CD14-positive monocyte (primary cell): ENCODE results near the gene UBL3. TPM values are rescaled to one million over a fixed set of nuclear protein-coding genes. Genes with fewer than 3 reads are reported as not detected.

ENCODE experiments used
- DNase-seq, 3 donors: peaks; one replicate each; pipeline ENCODE4 v3.0.0-alpha.2; 2011 to 2022
- H2AFZ ChIP-seq: 2 replicates; pipeline ENCODE4 v1.6.0; 2012; ENCODE audit warnings: mild to moderate bottlenecking, low read depth, low read length, inconsistent platforms; ENCODE audit not compliant: insufficient read depth, poor library complexity, severe bottlenecking
- H3K27ac ChIP-seq, 2 donors: 1 replicate in 1 of 2; 2 replicates in 1 of 2; pipeline ENCODE4 v1.5.1; 2012 to 2013; ENCODE audit warnings: low read length in 2 of 2, control low read depth in 1 of 2, inconsistent platforms in 1 of 2, low read depth in 1 of 2, mild to moderate bottlenecking in 1 of 2
- H3K27me3 ChIP-seq, 2 donors: one replicate each; pipeline versions ENCODE4 v1.6.0 to v1.6.1; 2011 to 2013; ENCODE audit warnings: low read length in 2 of 2; ENCODE audit not compliant: control insufficient read depth in 2 of 2, insufficient read depth in 2 of 2
- H3K36me3 ChIP-seq, 2 donors: replicated peaks in 1 of 2; 1 replicate in 1 of 2; 2 replicates in 1 of 2; pipeline versions ENCODE4 v1.5.1 to v1.6.1; 2012 to 2013; ENCODE audit warnings: low read length in 2 of 2, control low read depth in 1 of 2, inconsistent platforms in 1 of 2, mild to moderate bottlenecking in 1 of 2; ENCODE audit not compliant: insufficient read depth in 2 of 2, control insufficient read depth in 1 of 2
- H3K4me1 ChIP-seq, 2 donors: 1 replicate in 1 of 2; 2 replicates in 1 of 2; pipeline versions ENCODE4 v1.5.1 to v1.6.1; 2012 to 2013; ENCODE audit warnings: low read length in 2 of 2, control low read depth in 1 of 2, inconsistent platforms in 1 of 2, mild to moderate bottlenecking in 1 of 2, moderate library complexity in 1 of 2; ENCODE audit not compliant: insufficient read depth in 2 of 2, control insufficient read depth in 1 of 2
- H3K4me2 ChIP-seq: replicated peaks from 2 replicates; pipeline ENCODE3; 2012; ENCODE audit warnings: low read length, moderate library complexity, mild to moderate bottlenecking; ENCODE audit not compliant: poor library complexity, severe bottlenecking; ENCODE audit errors: extremely low read depth
- H3K4me3 ChIP-seq, 3 experiments: fragments of 200-600 bp in 1 of 3; sonication (generic) in 1 of 3; replicated peaks in 1 of 3; 1 replicate in 2 of 3; 2 replicates in 1 of 3; pipeline ENCODE4 v1.5.1; 2011 to 2013; ENCODE audit warnings: low read length in 3 of 3, mild to moderate bottlenecking in 3 of 3, control low read depth in 2 of 3, low read depth in 2 of 3, inconsistent platforms in 1 of 3, moderate library complexity in 1 of 3
- H3K79me2 ChIP-seq: 2 replicates; pipeline ENCODE4 v1.6.0; 2012; ENCODE audit warnings: mild to moderate bottlenecking, control low read depth, inconsistent platforms, low read length, moderate library complexity; ENCODE audit not compliant: insufficient read depth
- H3K9ac ChIP-seq: 2 replicates; pipeline ENCODE4 v1.6.0; 2017; ENCODE audit warnings: low read length, mild to moderate bottlenecking; ENCODE audit not compliant: insufficient read depth, poor library complexity, severe bottlenecking
- H3K9me3 ChIP-seq, 2 donors: replicated peaks in 1 of 2; 1 replicate in 1 of 2; 2 replicates in 1 of 2; pipeline versions ENCODE4 v1.5.1 to v1.6.1; 2012 to 2013; ENCODE audit warnings: low read length in 2 of 2, control low read depth in 1 of 2; ENCODE audit not compliant: control insufficient read depth in 1 of 2, insufficient read depth in 1 of 2
- H4K20me1 ChIP-seq: 2 replicates; pipeline ENCODE4 v1.6.0; 2012; ENCODE audit warnings: mild to moderate bottlenecking, low read length, control low read depth, moderate library complexity; ENCODE audit not compliant: insufficient read depth
- H3K27ac Mint-ChIP-seq, 7 donors: one replicate each; pipeline ENCODE4 v1.8.0; 2020; ENCODE audit warnings: mild to moderate bottlenecking in 7 of 7, mixed read lengths in 7 of 7, moderate library complexity in 6 of 7, inconsistent platforms in 2 of 7
- H3K27me3 Mint-ChIP-seq, 3 donors: one replicate each; pipeline ENCODE4 v1.8.0; 2021 to 2022; ENCODE audit warnings: low read depth in 3 of 3, mild to moderate bottlenecking in 3 of 3, mixed read lengths in 3 of 3, moderate library complexity in 3 of 3, inconsistent platforms in 1 of 3
- H3K36me3 Mint-ChIP-seq, 2 donors: one replicate each; pipeline ENCODE4 v1.8.0; 2020; ENCODE audit warnings: mixed read lengths in 2 of 2, inconsistent platforms in 1 of 2, mild to moderate bottlenecking in 1 of 2
- H3K4me1 Mint-ChIP-seq: one replicate; pipeline ENCODE4 v1.8.0; 2020; ENCODE audit warnings: mild to moderate bottlenecking, mixed read lengths
- H3K4me3 Mint-ChIP-seq, 2 donors: one replicate each; pipeline ENCODE4 v1.8.0; 2020; ENCODE audit warnings: mild to moderate bottlenecking in 2 of 2, mixed read lengths in 2 of 2, moderate library complexity in 1 of 2
- H3K9me3 Mint-ChIP-seq, 7 donors: one replicate each; pipeline ENCODE4 v1.8.0; 2020 to 2022; ENCODE audit warnings: mixed read lengths in 7 of 7, mild to moderate bottlenecking in 6 of 7, moderate library complexity in 6 of 7, inconsistent platforms in 2 of 7
- CTCF ChIP-seq: fragments of 200-600 bp; IDR thresholded peaks from one replicate; pipeline ENCODE4 v1.8.0; 2022; ENCODE audit warnings: antibody characterized with exemption, mild to moderate bottlenecking
- WGBS: methylation state at CpG from one replicate; pipeline ENCODE4 v1.1.5; 2013; ENCODE audit warnings: missing lambda C conversion rate; ENCODE audit not compliant: insufficient coverage; 5-methylcytosine and 5-hydroxymethylcytosine counted together
- intact Hi-C, 2 donors: fragments of 100-400 bp; cut with micrococcal nuclease; formaldehyde crosslinking; loops; one replicate each; pipeline versions ENCODE4 v1.15.0 to v1.15.1; 2023
- polyA plus RNA-seq, 3 donors: library from polyadenylated mRNA; depleted of rRNA in 1 of 3; unstranded in 2 of 3; stranded (reverse) in 1 of 3; fragments of 300-500 nt in 2 of 3; fragments of >200 nt in 1 of 3; fragmentation: Illumina TruSeq in 2 of 3; gene quantifications; 1 replicate in 2 of 3; 2 replicates in 1 of 3; pipeline ENCODE4 v1.2.3, GENCODE V29; 2012 to 2021

The UBL3 gene
- polyA plus RNA-seq, 3 donors: 13.0 to 32.3 (median 28.2) TPM

GRCh38 chr13:29782798-29783197, 67.6 kb downstream of the UBL3 start:
- H3K4me2 ChIP-seq: no peak overlapping the region
- H3K79me2 ChIP-seq: peaks cover 41% of the 10 kb centered on the region
- H3K4me3 Mint-ChIP-seq: no peak overlapping the region

GRCh38 chr13:29774830-29775229, 75.6 kb downstream of the UBL3 start:
- Histone ChIP-seq H3K79me2 (peaks cover 12% of the 10 kb centered on the region), H4K20me1 (peaks cover 51% of the 10 kb centered on the region), H3K9ac (no peak overlapping the region), H3K4me3 (no peak overlapping the region), H3K4me2 (no peak overlapping the region), H3K9me3 (no peaks in the 10 kb centered on the region), H2AFZ (no peak overlapping the region), H3K27ac (no peak overlapping the region), H3K4me1 (no peaks in the 10 kb centered on the region), H3K27me3 (no peaks in the 10 kb centered on the region), H3K36me3 (peaks cover 0 to 43% of the 10 kb centered on the region in 2 donors)
- Mint-ChIP-seq H3K36me3 (peaks cover 12 to 22% of the 10 kb centered on the region in 2 donors), H3K27me3 (no peaks in the 10 kb centered on the region), H3K9me3 (no peaks in the 10 kb centered on the region), H3K4me1 (no peaks in the 10 kb centered on the region), H3K4me3 (no peak overlapping the region), H3K27ac (no peak overlapping the region)
- no CpG with 5 or more reads among the region's 1 CpG for WGBS
- intact Hi-C loops: loop anchor here in 1 of 2 donors (5.0 kb wide), 1 partner anchor 337 kb away; no protein-coding TSS in a partner anchor
- DNase-seq: no peak
- no peak for TF ChIP-seq CTCF

More at GRCh38 chr13:29782798-29783197, 67.6 kb downstream of the UBL3 start:
- Mint-ChIP-seq H3K36me3 (no peaks in the 10 kb centered on the region), H3K27ac (no peak overlapping the region), H3K4me1 (peaks cover 2% of the 10 kb centered on the region), H3K27me3 (peaks cover 0 to 2% (median 0%) of the 10 kb centered on the region in 3 donors), H3K9me3 (no peaks in the 10 kb centered on the region)
- Histone ChIP-seq H3K27me3 (no peaks in the 10 kb centered on the region), H3K4me3 (no peak overlapping the region), H3K27ac (no peak overlapping the region), H3K9ac (no peak overlapping the region), H3K9me3 (no peaks in the 10 kb centered on the region), H3K4me1 (no peaks in the 10 kb centered on the region), H4K20me1 (peaks cover 95% of the 10 kb centered on the region), H2AFZ (no peak overlapping the region), H3K36me3 (no peaks in the 10 kb centered on the region)
- TF ChIP-seq CTCF: no peak
- WGBS: no CpG with 5 or more reads among the region's 1 CpG
- DNase-seq: no peak
- intact Hi-C loops: no loop called here
